NCI-H146 (cell line): Measurements from ENCODE around the gene S100A7.
"Not testable (repeated sequence)": the region's sequence is repeated elsewhere in the genome, so short reads cannot be mapped to it uniquely, and the experiment has no call there.

Source experiments
- DNase-seq: peaks from one replicate; lab custom pipeline; 2025; lab: John Stamatoyannopoulos, UW

S100A7 gene

DNA sequence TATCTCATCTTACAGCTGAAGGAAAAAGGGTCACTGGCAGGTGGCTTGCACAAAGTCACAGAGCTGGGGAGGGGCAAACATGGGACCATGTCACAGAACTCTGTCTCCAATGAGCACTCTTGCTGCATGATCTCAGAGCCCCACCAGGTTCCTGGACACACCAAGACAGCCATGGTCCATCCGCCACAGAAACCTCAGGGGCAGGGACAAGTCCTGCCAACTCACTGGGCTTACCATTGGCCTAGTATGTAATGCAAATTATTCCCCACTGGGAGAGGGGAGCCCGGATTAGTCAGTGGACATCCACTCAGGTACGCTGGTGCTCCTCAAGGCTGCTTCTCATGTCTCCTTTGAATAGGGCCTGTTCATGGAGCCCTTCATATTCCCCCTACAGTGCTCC is 29.9 kb downstream of the S100A7 start:
- peak; percentile 32 for DNase-seq

DNA sequence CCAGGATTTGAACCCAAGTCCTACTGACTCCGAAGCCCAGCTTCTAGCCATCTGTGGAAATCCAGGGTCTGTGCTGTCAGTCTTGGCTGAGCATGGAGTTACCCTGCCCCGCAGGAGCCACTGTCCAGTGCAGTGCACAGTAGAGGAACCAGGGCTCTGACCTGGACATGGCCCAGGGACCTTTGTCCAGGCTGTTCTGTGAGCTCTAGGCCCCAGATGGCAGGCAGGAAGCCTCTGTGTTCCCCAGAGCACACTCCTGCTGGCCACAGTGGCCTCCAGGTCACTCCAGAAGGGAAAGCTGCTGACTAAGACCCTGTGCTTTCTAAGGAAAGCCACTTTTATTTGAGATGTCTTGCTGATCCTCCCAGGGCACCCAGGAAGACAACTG is 30.3 kb downstream of the S100A7 start:
- peak; percentile 51 for DNase-seq

DNA sequence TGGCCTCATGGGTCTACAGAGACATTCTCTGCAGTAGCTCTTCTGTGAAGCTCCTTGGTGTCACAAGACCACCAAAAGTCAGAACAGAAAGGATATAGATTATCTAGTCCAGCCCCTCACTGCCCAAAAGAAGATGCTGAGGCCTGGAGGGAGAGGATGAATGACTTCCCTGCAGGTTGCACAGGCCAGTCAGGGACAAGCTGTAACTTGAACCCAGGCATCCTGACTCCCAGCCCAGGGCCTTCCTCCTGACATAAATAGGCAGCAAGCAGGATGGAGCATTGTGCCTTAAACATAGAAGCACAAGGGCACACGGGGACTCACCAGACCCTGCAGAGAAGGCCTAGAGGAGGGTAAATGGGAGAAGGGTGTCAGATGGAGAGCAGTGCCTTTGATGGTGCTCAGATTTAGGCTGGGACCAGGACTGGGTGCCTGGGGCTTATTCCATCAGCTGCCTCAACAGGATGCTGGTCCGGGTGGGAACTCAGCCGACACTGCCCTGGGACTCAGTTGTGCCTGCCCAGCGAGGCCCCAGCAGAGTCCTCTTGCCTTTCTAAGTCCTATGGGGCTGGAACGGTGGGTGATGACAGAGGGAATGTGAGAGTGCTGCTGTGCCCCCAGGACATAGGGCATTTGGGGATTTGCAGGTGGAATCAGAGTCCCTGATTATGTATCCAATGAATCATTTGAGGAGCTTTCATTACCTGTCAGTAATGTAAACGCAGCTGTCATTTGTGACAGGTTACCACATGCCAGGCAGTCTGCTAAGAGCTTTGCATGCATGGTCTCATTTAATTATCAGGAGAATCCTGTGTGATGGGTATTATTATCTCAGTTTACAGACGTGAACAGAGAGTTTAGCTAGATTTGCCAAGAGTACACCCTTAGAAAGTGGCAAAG is 30.9 kb downstream of the S100A7 start:
- peak; percentile 95 for DNase-seq

DNA sequence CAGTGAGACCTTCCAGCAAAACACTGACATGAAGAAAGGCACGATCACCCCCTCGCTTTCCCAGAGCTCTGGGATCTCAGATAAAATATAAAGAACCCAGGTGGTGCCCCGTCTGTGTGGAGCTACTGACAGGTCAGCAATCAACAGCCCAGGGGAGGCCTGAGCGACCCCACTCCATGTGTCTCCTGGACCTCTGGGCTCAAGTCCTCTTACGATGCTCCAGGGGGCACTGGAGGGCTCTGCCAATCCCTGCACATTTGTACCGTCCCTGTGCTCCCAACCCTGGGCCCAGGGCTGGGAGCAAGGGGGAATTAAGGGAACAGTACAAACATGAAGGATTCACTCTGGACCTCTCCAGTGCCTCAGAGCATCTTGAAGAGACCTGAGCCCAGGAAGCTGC is 31.7 kb downstream of the S100A7 start:
- DNase-seq: peak; percentile 61

DNA sequence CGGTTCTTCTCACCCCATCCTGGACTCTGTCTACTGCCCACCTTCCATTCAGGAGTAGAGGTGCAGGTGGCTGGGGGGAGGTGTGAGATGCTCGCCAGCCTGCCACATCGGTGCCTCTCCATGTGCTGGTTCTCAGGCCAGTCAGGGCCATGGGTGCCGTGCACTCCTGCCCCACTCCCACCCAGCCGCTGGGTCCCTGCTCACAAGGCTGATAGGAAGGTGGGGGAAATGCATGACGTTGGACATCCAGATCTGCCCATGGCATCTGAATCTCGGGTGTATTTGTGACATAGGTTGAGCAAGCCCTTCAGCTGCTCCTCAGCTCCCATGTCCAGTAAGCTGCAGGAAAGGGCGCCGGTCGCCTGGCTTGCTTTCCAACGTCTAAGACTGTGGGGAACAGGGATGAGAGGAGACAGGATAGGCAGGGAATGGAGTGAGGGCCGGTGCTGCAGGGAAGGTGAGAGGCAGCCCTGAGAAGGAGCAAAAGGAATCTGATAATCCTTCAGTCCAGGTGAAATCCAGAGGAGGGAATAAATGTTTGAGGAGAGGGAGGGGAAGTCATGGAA is 32.3 kb downstream of the S100A7 start:
- no peak for DNase-seq

DNA sequence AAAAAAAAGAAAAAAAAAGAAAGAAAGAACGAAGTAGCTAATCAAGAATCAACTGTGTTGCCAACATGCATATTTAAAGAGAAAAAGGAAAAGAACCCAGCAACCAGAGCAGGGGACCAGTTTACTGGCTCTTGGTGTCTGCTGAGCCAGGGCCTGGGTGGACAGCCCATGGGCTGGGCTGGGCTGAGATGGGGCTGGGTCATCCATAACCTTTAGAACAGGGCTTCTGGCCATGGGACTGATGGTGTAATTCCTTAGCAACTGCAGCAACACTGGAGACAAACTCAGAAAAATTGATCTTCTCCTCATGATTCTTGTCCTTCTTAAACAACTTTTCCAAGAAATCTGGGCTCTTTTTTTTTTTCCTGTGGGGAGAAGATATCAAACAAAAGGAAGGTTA is 33.6 kb downstream of the S100A7 start:
- DNase-seq: no peak

DNA sequence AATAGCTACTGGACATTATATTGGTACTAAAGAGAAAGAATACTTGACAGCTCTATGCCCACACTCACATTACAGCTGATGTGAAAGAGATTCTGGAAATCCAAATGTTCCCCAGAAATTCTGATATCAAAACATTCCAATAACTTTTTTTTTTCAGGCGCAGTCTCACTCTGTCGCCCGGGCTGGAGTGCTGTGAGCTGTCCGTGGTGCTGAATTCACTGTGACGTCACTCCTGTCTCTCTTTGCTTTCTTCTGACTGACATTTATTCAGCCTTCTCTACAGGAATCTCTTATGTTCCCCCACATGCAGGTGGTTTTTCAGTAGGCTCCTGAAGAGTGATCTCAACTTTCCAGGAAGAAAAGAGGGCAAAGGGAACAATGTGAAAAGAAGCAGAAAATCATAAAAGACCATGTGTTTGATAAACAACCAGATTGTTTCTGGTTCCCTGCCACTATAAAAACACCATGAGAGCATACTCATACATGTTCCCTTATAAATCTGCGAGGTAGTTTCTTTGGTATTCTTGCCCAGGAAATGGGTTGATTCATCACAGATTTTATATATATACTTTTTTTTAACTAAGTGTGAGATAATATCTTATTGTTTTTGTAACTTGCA is 37.9 kb downstream of the S100A7 start:
- DNase-seq: no peak

DNA sequence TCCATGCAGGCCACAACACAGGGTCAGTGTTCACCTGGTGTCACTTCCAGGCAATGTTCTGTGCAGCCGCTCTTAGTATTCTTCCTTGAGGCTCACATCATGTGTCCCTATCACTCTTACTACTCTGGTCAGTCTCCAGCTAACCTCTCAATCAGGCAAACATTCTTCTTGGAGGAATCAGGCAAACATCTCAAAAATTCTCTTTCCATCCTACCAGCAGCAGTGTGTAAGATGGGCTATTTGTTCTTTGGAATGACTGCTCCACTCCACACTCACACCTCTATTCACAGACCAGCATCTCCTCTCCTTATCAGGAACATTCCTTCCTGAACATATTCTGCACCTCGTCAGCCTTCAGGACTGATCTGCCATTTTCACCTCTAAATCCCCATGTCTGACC is 40.1 kb downstream of the S100A7 start:
- no peak for DNase-seq

DNA sequence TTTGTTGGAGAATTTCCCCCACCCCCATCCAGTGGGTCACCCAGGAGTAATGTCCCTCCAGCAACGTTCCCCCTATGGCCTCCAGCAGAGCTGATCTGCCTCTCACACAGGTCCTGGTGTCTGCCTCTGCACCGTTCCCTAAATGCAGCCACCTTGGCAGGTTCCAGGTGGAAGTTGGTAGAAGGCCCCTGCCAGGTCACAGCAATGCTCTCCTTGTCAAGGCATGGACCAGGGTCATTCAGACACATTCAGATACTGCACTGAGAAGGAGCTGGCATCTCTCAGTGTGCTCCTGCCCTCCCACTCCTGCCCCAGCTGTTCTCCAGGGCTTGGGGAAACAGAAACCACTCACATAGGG is 41.0 kb downstream of the S100A7 start:
- not testable (repeated sequence) for DNase-seq

DNA sequence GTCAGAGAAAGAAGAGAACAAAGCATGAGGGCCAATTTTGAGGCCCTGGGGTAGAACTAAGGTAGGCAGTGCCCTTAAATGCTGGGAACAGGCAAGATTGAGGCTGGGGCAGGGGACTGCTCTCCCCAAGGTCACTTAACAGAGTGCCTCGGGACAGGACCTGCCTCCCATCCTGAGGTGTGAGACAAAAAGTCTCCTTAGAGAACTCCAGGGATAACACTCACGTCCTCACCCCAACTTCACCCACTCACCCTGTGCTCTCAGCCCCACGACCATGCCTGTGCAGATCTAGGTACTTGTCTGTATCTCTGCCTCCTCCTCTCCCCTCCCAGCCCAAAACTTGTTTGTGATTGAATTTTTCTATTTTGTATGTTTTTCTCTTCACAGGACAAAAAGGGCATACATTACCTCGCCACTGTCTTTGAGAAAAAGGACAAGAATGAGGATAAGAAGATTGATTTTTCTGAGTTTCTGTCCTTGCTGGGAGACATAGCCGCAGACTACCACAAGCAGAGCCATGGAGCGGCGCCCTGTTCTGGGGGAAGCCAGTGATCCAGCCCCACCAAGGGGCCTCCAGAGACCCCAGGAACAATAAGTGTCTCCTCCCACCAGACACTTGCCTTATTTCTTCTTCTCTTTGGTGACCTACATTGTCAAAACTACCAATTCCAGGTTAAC is 41.6 kb downstream of the S100A7 start:
- DNase-seq: not testable (repeated sequence)

DNA sequence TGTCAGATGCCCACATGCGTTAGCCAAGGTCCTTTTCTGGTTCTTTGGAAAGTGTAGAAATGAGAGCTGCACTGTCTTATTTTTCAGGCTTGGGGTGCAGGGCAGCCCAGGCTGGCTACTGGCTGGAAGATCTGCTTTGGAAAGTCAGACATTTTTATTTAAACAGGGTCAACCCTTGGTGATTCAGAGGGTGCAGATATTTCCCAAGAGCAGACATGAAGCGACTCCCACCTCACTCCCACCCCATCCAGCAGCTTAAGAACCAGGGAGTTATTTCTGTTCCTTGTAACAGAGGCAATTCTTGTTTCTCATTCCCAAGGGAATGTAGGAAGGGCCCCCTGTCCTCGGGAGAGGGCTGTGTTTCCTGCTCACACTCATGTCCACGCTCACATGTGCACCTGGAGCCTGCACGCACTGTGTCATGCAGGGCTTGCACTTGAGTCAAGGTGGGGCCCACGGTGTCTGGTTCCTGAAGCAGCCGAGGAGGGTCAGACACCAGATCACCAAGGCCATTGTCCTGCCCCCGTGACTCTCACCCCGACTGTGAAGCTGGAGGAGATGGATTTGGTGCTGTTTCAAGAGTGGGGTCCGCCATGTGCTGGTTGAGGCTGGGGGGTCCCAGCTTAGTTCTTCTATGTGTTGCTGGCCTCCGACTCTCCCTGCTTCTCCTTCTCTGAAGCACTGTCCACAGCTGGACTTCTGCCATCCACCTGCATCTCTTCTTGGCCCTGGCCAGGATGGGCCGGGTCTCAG is 43.1 kb downstream of the S100A7 start:
- DNase-seq: no peak

DNA sequence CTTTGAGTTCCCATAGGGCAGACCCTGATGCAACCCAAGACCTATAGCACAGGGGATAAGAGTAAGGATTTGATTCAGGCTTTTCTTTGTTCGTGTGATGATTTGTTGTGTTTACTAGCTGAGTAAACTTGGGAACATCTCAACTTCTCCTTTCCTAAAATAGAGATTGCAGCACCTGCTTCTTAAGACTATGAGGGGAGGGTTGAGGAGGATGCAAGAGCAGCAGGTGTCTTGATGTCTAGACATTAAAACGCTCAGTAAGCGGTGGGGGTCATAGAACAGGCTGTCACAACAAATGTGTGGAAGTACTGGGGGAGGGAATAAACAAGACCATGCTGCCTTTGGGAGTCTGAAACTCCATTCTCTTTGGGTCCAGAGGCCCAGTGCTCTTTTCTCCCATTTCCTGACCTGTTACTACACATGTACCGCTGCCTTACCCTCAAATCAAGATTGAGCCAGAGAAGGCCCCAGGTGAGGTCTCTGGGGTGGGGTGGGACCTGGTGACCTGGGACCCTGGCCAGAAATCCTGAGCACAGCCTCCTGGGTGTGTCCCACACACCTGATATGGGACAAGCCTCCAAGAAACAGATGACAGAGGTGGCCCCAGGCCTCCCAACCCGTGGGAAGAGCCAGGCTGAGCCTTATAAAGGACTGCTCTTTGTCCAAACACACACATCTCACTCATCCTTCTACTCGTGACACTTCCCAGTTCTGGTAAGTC is 44.4 kb downstream of the S100A7 start, which contains the start of gene S100A7A:
Gene S100A7A, plus strand, starts transcription at position 671 of the 721 bp plus-strand sequence. CDS start 1,563 bp downstream, outside the sequence.
- no peak for DNase-seq

DNA sequence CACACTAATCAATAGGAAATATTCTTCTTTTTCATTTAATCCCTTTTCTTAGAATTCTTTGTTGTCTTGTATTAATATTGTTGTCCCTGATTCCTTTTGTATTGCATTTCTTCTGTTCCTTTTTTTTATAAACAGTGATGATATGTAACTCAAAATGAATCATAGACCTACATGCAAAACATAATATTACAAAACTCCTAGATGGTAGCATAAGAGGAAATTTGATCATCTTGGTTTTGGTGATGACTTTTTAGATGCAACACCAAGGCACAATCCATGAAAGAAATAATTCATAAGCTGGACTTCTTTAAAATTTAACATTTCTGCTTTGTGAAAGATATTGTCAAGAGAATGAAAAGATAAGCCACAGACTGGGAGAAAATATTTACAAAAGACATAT is 46.5 kb downstream of the S100A7 start:
- DNase-seq: not testable (repeated sequence)
